Measurements from ENCODE around the gene RASA2.
"Not testable (repeated sequence)": the region's sequence is repeated elsewhere in the genome, so short reads cannot be mapped to it uniquely, and the experiment has no call there.

- not testable (repeated sequence) for TF ChIP-seq CTCF (IDR thresholded peaks at IDR 0.05 in 8 of 11, conservative IDR thresholded peaks at IDR 0.05 in 3 of 11); POLR2AphosphoS5 (IDR thresholded peaks at IDR 0.05)
Observed at GRCh38 chr3:141536017-141536416, 49.2 kb downstream of the RASA2 start.
